ENCODE data around the gene DTNB. TPM values are rescaled to one million over a fixed set of nuclear protein-coding genes. Genes with fewer than 3 reads are reported as not detected.
"Not testable (repeated sequence)": the region's sequence is repeated elsewhere in the genome, so short reads cannot be mapped to it uniquely, and the experiment has no call there.

DTNB gene
- polyA plus RNA-seq, 1 donor from 2014 or later, result 22.5 TPM

GRCh38 chr2:25539136-25539535 is 134.2 kb downstream of the DTNB start:
- H3K9me3 ChIP-seq (ENCODE audit: low read length), result no peaks in the 10 kb centered on the region
- H3K36me3 ChIP-seq (ENCODE audit: insufficient read depth, low read length), result no peaks in the 10 kb centered on the region
- no peaks in the 10 kb centered on the region for H3K27me3 ChIP-seq (ENCODE audit: insufficient read depth, low read depth, low read length)
- H3K27ac ChIP-seq (ENCODE audit: low read length), result no peak overlapping the region
- no peak overlapping the region for H2AFZ ChIP-seq (ENCODE audit: low read depth, low read length)
- H3K9me2 ChIP-seq (ENCODE audit: insufficient read depth, low read length), result no peaks in the 10 kb centered on the region
- no peak overlapping the region for H3K4me3 ChIP-seq (ENCODE audit: low read length)
- H4K20me1 ChIP-seq (ENCODE audit: insufficient read depth), result no peaks in the 10 kb centered on the region
- TF ChIP-seq, protein P1, sequence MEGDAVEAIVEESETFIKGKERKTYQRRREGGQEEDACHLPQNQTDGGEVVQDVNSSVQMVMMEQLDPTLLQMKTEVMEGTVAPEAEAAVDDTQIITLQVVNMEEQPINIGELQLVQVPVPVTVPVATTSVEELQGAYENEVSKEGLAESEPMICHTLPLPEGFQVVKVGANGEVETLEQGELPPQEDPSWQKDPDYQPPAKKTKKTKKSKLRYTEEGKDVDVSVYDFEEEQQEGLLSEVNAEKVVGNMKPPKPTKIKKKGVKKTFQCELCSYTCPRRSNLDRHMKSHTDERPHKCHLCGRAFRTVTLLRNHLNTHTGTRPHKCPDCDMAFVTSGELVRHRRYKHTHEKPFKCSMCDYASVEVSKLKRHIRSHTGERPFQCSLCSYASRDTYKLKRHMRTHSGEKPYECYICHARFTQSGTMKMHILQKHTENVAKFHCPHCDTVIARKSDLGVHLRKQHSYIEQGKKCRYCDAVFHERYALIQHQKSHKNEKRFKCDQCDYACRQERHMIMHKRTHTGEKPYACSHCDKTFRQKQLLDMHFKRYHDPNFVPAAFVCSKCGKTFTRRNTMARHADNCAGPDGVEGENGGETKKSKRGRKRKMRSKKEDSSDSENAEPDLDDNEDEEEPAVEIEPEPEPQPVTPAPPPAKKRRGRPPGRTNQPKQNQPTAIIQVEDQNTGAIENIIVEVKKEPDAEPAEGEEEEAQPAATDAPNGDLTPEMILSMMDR (IDR thresholded peaks at IDR 0.05; ENCODE audit: poor library complexity, severe bottlenecking), result no peak
- TF ChIP-seq TAF1 (IDR thresholded peaks at IDR 0.05; ENCODE audit: low read depth) (no peak), POLR2AphosphoS5 (IDR thresholded peaks at IDR 0.05) (no peak), MXI1 (conservative IDR thresholded peaks at IDR 0.05; ENCODE audit: poor library complexity, severe bottlenecking) (no peak), EP300 (conservative IDR thresholded peaks at IDR 0.05; ENCODE audit: poor library complexity, severe bottlenecking) (no peak), SMC3 (conservative IDR thresholded peaks at IDR 0.05; ENCODE audit: poor library complexity) (no peak), RAD21 (conservative IDR thresholded peaks at IDR 0.05) (no peak), EZH2 (IDR thresholded peaks at IDR 0.05; ENCODE audit: borderline replicate concordance, insufficient read depth, low read length, poor library complexity, severe bottlenecking) (no peak)
- TF ChIP-seq, protein P2, sequence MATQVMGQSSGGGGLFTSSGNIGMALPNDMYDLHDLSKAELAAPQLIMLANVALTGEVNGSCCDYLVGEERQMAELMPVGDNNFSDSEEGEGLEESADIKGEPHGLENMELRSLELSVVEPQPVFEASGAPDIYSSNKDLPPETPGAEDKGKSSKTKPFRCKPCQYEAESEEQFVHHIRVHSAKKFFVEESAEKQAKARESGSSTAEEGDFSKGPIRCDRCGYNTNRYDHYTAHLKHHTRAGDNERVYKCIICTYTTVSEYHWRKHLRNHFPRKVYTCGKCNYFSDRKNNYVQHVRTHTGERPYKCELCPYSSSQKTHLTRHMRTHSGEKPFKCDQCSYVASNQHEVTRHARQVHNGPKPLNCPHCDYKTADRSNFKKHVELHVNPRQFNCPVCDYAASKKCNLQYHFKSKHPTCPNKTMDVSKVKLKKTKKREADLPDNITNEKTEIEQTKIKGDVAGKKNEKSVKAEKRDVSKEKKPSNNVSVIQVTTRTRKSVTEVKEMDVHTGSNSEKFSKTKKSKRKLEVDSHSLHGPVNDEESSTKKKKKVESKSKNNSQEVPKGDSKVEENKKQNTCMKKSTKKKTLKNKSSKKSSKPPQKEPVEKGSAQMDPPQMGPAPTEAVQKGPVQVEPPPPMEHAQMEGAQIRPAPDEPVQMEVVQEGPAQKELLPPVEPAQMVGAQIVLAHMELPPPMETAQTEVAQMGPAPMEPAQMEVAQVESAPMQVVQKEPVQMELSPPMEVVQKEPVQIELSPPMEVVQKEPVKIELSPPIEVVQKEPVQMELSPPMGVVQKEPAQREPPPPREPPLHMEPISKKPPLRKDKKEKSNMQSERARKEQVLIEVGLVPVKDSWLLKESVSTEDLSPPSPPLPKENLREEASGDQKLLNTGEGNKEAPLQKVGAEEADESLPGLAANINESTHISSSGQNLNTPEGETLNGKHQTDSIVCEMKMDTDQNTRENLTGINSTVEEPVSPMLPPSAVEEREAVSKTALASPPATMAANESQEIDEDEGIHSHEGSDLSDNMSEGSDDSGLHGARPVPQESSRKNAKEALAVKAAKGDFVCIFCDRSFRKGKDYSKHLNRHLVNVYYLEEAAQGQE (IDR thresholded peaks at IDR 0.05; ENCODE audit: borderline replicate concordance), result no peak
- no peak overlapping the region for H3K9ac ChIP-seq (ENCODE audit: low read length)
- no peaks in the 10 kb centered on the region for H3F3A ChIP-seq (ENCODE audit: insufficient read depth, low read length, poor library complexity, severe bottlenecking)
- no peaks in the 10 kb centered on the region for H3K79me2 ChIP-seq (replicated peaks; ENCODE audit: insufficient read depth, low read length)
- H3K4me2 ChIP-seq (ENCODE audit: low read length), result no peak overlapping the region

GRCh38 chr2:25537526-25537925 is 135.9 kb downstream of the DTNB start:
- no peaks in the 10 kb centered on the region for H3K9me2 ChIP-seq (ENCODE audit: insufficient read depth, low read length)
- H3K9ac ChIP-seq (ENCODE audit: low read length), result no peak overlapping the region
- TF ChIP-seq MXI1 (conservative IDR thresholded peaks at IDR 0.05; ENCODE audit: poor library complexity, severe bottlenecking) (no peak), POLR2AphosphoS5 (IDR thresholded peaks at IDR 0.05) (no peak), EZH2 (IDR thresholded peaks at IDR 0.05; ENCODE audit: borderline replicate concordance, insufficient read depth, low read length, poor library complexity, severe bottlenecking) (no peak), RAD21 (conservative IDR thresholded peaks at IDR 0.05) (no peak), TAF1 (IDR thresholded peaks at IDR 0.05; ENCODE audit: low read depth) (no peak), SMC3 (conservative IDR thresholded peaks at IDR 0.05; ENCODE audit: poor library complexity) (no peak), EP300 (conservative IDR thresholded peaks at IDR 0.05; ENCODE audit: poor library complexity, severe bottlenecking) (no peak)
- TF ChIP-seq, protein P2 (IDR thresholded peaks at IDR 0.05; ENCODE audit: borderline replicate concordance), result no peak
- TF ChIP-seq, protein P1 (IDR thresholded peaks at IDR 0.05; ENCODE audit: poor library complexity, severe bottlenecking), result no peak
- H3K4me3 ChIP-seq (ENCODE audit: low read length), result no peak overlapping the region
- no peaks in the 10 kb centered on the region for H4K20me1 ChIP-seq (ENCODE audit: insufficient read depth)
- no peaks in the 10 kb centered on the region for H3F3A ChIP-seq (ENCODE audit: insufficient read depth, low read length, poor library complexity, severe bottlenecking)
- H3K36me3 ChIP-seq (ENCODE audit: insufficient read depth, low read length), result no peaks in the 10 kb centered on the region
- no peak overlapping the region for H3K27ac ChIP-seq (ENCODE audit: low read length)
- no peaks in the 10 kb centered on the region for H3K79me2 ChIP-seq (replicated peaks; ENCODE audit: insufficient read depth, low read length)
- H3K4me2 ChIP-seq (ENCODE audit: low read length), result no peak overlapping the region
- no peaks in the 10 kb centered on the region for H3K27me3 ChIP-seq (ENCODE audit: insufficient read depth, low read depth, low read length)
- no peaks in the 10 kb centered on the region for H3K9me3 ChIP-seq (ENCODE audit: low read length)
- no peak overlapping the region for H2AFZ ChIP-seq (ENCODE audit: low read depth, low read length)

DNA sequence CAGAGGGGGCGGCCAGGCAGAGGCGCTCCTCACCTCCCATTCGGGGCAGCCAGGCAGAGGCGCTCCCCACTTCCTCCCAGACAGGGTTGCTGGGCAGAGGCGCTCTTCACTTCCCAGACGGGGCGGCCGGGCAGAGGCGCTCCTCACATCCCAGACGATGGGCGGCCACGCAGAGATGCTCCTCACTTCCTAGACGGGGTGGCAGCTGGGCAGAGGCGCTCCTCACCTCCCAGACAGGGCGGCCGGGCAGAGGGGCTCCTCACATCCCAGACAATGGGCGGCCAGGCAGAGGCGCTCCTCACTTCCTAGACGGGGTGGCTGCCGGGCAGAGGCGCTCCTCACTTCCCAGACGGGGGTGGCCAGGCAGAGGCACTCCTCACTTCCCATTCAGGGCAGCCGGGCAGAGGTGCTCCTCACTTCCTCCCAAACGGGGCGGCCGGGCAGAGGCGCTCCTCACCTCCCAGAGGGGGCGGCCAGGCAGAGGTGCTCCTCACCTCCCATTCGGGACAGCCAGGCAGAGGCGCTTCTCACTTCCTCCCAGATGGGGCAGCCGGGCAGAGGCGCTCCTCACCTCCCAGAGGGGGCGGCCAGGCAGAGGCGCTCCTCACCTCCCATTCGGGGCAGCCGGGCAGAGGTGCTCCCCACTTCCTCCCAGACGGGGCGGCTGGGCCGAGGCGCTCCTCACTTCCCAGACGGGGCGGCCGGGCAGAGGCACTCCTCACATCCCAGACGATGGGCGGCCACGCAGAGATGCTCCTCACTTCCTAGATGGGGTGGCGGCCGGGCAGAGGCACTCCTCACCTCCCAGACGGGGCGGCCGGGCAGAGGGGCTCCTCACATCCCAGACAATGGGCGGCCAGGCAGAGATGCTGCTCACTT is 137.7 kb downstream of the DTNB start:
- not testable (repeated sequence) for H3K4me2 ChIP-seq (ENCODE audit: low read length); H3F3A ChIP-seq (ENCODE audit: insufficient read depth, low read length, poor library complexity, severe bottlenecking); H3K9ac ChIP-seq (ENCODE audit: low read length); H3K79me2 ChIP-seq (replicated peaks; ENCODE audit: insufficient read depth, low read length); H4K20me1 ChIP-seq (ENCODE audit: insufficient read depth); H3K4me3 ChIP-seq (ENCODE audit: low read length); H3K27me3 ChIP-seq (ENCODE audit: insufficient read depth, low read depth, low read length); H3K36me3 ChIP-seq (ENCODE audit: insufficient read depth, low read length); H3K27ac ChIP-seq (ENCODE audit: low read length); H3K9me2 ChIP-seq (ENCODE audit: insufficient read depth, low read length); H2AFZ ChIP-seq (ENCODE audit: low read depth, low read length); H3K9me3 ChIP-seq (ENCODE audit: low read length)
